GM12878 (cell line): ENCODE measurements around the gene ZBTB7B. TPM values are rescaled to one million over a fixed set of nuclear protein-coding genes. Genes with fewer than 3 reads are reported as not detected.

Source experiments
- CREB1 ChIP-seq: IDR thresholded peaks from 2 replicates; pipeline ENCODE4 v1.6.1; 2012; ENCODE audit warnings: low read depth, mild to moderate bottlenecking, inconsistent platforms
- HDAC2 ChIP-seq: fragments of 200-600 bp; sonication (generic); IDR thresholded peaks from 2 replicates; pipeline ENCODE4 v1.6.1; 2017
- HDGF ChIP-seq: fragments of 450-650 bp; IDR thresholded peaks from 2 replicates; pipeline ENCODE4 v1.6.1; 2016; ENCODE audit warnings: antibody characterized with exemption
- MXI1 ChIP-seq: fragments of 150-350 bp; IDR thresholded peaks from 2 replicates; pipeline ENCODE4 v1.6.1; 2011; ENCODE audit warnings: low read depth, mild to moderate bottlenecking, inconsistent platforms, low read length, improper control_type of control experiment
- MYB ChIP-seq: fragments of 150-350 bp; IDR thresholded peaks from 2 replicates; pipeline ENCODE4 v1.6.1; 2014; ENCODE audit warnings: mild to moderate bottlenecking, low read depth, low read length, borderline replicate concordance
- RCOR1 ChIP-seq: conservative IDR thresholded peaks from 2 replicates; pipeline ENCODE4 v1.6.1; 2012; ENCODE audit warnings: low read depth, low read length, improper control_type of control experiment
- SPI1 ChIP-seq: IDR thresholded peaks from 2 replicates; pipeline ENCODE4 v1.6.1; 2011; ENCODE audit warnings: low read depth, mild to moderate bottlenecking, low read length, moderate library complexity, borderline replicate concordance; ENCODE audit not compliant: insufficient read depth
- STAT1 ChIP-seq: fragments of 450-650 bp; conservative IDR thresholded peaks from 2 replicates; pipeline ENCODE4 v1.6.1; 2014; ENCODE audit warnings: antibody characterized with exemption, mild to moderate bottlenecking
- TCF7 ChIP-seq: IDR thresholded peaks from 2 replicates; pipeline ENCODE4 v1.6.1; 2014; ENCODE audit warnings: antibody characterized with exemption, borderline replicate concordance
- ZNF217 ChIP-seq: fragments of 450-650 bp; IDR thresholded peaks from 2 replicates; pipeline ENCODE4 v1.6.1; 2017; ENCODE audit warnings: antibody characterized with exemption, mild to moderate bottlenecking
- ZNF274 ChIP-seq: IDR thresholded peaks from one replicate; pipeline ENCODE4 v1.8.0; 2011; ENCODE audit not compliant: insufficient read length, insufficient read depth
- polyA plus RNA-seq, 11 experiments: library from polyadenylated mRNA; depleted of rRNA in 4 of 11; unstranded in 6 of 11; stranded (reverse) in 5 of 11; fragments of >200 nt; fragmentation: Nextera tagmentation in 4 of 11; fragmentation: Illumina TruSeq in 1 of 11; extraction: Ambion mirVana in 4 of 11; extraction: Trizol in 1 of 11; gene quantifications; 1 replicate in 1 of 11; 2 replicates in 10 of 11; pipeline versions ENCODE4 v1.2.1 to v1.2.3, GENCODE V29; 2011 to 2016; ENCODE audit warnings: inconsistent platforms in 2 of 11, missing spikeins in 2 of 11, low read depth in 1 of 11
- total RNA-seq, 4 experiments: library from RNA; depleted of rRNA in 3 of 4; stranded (reverse); fragments of >200 nt in 3 of 4; fragmentation: Illumina TruSeq in 1 of 4; extraction: Trizol in 1 of 4; gene quantifications; 2 replicates each; pipeline versions ENCODE4 v1.2.1 to v1.2.3, GENCODE V29; 2013 to 2021
- TF ChIP-seq, protein P1 (sequence below): IDR thresholded peaks from 2 replicates; pipeline ENCODE4 v1.6.1; 2012; ENCODE audit warnings: improper control_type of control experiment, low read depth, low read length; ENCODE audit not compliant: insufficient replicate concordance
- TF ChIP-seq, protein P2 (sequence below): fragments of 450-650 bp; formaldehyde crosslinking; IDR thresholded peaks from 2 replicates; pipeline ENCODE4 v1.4.0; 2020; ENCODE audit warnings: mild to moderate bottlenecking, moderate library complexity
- TF ChIP-seq, protein P3 (sequence below): fragments of 450-650 bp; IDR thresholded peaks from 2 replicates; pipeline ENCODE4 v1.6.1; 2016; ENCODE audit warnings: mild to moderate bottlenecking
- TF ChIP-seq, protein P4 (sequence below): fragments of 450-650 bp; IDR thresholded peaks from 2 replicates; pipeline ENCODE4 v1.6.1; 2017; ENCODE audit warnings: mild to moderate bottlenecking, moderate library complexity

ZBTB7B gene
- total and polyA plus RNA-seq, 10 of the 15 experiments (the other 5 are each of a cell fraction or from before 2014, with no cell fraction given), result 0.11 to 44.9 (median 11.3) TPM

DNA sequence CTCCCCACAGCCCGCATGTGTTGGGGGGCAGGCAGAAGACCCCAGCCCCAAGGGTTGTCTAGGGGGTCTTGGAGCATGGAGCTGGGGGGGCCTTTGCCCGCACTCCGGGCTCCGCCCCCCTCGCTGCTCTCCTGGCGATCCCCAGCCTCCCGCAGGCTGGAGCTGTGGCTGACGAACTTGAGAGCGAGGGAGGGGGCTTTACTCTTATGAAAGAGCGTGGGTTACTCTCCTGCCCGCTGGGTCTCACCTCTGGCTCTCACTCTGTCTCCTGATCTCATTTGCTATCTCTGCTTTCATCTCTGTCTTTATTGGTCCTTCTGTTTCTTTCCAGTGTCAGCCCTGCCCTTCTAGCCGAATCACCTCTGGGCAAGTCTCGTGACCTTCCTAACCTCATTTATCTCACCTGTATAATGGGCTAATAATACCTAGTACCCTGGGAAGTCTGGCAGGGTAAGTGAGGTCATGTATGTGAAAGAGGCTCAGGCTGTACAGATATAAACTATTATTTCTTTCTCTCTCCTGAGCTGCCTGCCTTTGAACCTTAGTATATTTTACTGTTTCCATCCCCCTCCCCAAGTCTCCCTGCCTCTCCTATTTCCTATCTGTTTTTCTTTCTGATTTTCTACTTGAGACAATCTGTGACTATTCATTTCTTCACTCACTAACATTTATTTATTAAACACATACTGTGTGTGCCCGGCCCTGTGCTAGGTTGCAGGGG is 61.7 kb downstream of the ZBTB7B start (continued):
- TF ChIP-seq, protein P1, sequence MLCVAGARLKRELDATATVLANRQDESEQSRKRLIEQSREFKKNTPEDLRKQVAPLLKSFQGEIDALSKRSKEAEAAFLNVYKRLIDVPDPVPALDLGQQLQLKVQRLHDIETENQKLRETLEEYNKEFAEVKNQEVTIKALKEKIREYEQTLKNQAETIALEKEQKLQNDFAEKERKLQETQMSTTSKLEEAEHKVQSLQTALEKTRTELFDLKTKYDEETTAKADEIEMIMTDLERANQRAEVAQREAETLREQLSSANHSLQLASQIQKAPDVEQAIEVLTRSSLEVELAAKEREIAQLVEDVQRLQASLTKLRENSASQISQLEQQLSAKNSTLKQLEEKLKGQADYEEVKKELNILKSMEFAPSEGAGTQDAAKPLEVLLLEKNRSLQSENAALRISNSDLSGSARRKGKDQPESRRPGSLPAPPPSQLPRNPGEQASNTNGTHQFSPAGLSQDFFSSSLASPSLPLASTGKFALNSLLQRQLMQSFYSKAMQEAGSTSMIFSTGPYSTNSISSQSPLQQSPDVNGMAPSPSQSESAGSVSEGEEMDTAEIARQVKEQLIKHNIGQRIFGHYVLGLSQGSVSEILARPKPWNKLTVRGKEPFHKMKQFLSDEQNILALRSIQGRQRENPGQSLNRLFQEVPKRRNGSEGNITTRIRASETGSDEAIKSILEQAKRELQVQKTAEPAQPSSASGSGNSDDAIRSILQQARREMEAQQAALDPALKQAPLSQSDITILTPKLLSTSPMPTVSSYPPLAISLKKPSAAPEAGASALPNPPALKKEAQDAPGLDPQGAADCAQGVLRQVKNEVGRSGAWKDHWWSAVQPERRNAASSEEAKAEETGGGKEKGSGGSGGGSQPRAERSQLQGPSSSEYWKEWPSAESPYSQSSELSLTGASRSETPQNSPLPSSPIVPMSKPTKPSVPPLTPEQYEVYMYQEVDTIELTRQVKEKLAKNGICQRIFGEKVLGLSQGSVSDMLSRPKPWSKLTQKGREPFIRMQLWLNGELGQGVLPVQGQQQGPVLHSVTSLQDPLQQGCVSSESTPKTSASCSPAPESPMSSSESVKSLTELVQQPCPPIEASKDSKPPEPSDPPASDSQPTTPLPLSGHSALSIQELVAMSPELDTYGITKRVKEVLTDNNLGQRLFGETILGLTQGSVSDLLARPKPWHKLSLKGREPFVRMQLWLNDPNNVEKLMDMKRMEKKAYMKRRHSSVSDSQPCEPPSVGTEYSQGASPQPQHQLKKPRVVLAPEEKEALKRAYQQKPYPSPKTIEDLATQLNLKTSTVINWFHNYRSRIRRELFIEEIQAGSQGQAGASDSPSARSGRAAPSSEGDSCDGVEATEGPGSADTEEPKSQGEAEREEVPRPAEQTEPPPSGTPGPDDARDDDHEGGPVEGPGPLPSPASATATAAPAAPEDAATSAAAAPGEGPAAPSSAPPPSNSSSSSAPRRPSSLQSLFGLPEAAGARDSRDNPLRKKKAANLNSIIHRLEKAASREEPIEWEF, result no peak
- TF ChIP-seq, protein P2, sequence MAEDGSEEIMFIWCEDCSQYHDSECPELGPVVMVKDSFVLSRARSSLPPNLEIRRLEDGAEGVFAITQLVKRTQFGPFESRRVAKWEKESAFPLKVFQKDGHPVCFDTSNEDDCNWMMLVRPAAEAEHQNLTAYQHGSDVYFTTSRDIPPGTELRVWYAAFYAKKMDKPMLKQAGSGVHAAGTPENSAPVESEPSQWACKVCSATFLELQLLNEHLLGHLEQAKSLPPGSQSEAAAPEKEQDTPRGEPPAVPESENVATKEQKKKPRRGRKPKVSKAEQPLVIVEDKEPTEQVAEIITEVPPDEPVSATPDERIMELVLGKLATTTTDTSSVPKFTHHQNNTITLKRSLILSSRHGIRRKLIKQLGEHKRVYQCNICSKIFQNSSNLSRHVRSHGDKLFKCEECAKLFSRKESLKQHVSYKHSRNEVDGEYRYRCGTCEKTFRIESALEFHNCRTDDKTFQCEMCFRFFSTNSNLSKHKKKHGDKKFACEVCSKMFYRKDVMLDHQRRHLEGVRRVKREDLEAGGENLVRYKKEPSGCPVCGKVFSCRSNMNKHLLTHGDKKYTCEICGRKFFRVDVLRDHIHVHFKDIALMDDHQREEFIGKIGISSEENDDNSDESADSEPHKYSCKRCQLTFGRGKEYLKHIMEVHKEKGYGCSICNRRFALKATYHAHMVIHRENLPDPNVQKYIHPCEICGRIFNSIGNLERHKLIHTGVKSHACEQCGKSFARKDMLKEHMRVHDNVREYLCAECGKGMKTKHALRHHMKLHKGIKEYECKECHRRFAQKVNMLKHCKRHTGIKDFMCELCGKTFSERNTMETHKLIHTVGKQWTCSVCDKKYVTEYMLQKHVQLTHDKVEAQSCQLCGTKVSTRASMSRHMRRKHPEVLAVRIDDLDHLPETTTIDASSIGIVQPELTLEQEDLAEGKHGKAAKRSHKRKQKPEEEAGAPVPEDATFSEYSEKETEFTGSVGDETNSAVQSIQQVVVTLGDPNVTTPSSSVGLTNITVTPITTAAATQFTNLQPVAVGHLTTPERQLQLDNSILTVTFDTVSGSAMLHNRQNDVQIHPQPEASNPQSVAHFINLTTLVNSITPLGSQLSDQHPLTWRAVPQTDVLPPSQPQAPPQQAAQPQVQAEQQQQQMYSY (CRISPR knock-in tag), result no peak
- TF ChIP-seq CREB1 (no peak), HDGF (0 out of 2 replicates have a peak, but pooled peaks have one; percentile 44), STAT1 (no peak), HDAC2 (no peak), RCOR1 (no peak; the same call in 1 of the 2 replicates), MXI1 (no peak), SPI1 (no peak), ZNF217 (no peak; the same call in 1 of the 2 replicates), ZNF274 (no peak), MYB (no peak), TCF7 (no peak)
- TF ChIP-seq, protein P3, sequence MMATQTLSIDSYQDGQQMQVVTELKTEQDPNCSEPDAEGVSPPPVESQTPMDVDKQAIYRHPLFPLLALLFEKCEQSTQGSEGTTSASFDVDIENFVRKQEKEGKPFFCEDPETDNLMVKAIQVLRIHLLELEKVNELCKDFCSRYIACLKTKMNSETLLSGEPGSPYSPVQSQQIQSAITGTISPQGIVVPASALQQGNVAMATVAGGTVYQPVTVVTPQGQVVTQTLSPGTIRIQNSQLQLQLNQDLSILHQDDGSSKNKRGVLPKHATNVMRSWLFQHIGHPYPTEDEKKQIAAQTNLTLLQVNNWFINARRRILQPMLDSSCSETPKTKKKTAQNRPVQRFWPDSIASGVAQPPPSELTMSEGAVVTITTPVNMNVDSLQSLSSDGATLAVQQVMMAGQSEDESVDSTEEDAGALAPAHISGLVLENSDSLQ, result peak; percentile 71
- TF ChIP-seq, protein P4, sequence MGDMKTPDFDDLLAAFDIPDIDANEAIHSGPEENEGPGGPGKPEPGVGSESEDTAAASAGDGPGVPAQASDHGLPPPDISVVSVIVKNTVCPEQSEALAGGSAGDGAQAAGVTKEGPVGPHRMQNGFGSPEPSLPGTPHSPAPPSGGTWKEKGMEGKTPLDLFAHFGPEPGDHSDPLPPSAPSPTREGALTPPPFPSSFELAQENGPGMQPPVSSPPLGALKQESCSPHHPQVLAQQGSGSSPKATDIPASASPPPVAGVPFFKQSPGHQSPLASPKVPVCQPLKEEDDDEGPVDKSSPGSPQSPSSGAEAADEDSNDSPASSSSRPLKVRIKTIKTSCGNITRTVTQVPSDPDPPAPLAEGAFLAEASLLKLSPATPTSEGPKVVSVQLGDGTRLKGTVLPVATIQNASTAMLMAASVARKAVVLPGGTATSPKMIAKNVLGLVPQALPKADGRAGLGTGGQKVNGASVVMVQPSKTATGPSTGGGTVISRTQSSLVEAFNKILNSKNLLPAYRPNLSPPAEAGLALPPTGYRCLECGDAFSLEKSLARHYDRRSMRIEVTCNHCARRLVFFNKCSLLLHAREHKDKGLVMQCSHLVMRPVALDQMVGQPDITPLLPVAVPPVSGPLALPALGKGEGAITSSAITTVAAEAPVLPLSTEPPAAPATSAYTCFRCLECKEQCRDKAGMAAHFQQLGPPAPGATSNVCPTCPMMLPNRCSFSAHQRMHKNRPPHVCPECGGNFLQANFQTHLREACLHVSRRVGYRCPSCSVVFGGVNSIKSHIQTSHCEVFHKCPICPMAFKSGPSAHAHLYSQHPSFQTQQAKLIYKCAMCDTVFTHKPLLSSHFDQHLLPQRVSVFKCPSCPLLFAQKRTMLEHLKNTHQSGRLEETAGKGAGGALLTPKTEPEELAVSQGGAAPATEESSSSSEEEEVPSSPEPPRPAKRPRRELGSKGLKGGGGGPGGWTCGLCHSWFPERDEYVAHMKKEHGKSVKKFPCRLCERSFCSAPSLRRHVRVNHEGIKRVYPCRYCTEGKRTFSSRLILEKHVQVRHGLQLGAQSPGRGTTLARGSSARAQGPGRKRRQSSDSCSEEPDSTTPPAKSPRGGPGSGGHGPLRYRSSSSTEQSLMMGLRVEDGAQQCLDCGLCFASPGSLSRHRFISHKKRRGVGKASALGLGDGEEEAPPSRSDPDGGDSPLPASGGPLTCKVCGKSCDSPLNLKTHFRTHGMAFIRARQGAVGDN, result no peak
